Measurements from ENCODE around the gene RTN4R. TPM values are rescaled to one million over a fixed set of nuclear protein-coding genes. Genes with fewer than 3 reads are reported as not detected.
A peak's percentile ranks its signal among the peaks of the same experiment; 100 is the strongest.

Gene RTN4R
- total and polyA plus RNA-seq, 2 donors from 2014 or later: 1.2 to 2.5 TPM

DNA sequence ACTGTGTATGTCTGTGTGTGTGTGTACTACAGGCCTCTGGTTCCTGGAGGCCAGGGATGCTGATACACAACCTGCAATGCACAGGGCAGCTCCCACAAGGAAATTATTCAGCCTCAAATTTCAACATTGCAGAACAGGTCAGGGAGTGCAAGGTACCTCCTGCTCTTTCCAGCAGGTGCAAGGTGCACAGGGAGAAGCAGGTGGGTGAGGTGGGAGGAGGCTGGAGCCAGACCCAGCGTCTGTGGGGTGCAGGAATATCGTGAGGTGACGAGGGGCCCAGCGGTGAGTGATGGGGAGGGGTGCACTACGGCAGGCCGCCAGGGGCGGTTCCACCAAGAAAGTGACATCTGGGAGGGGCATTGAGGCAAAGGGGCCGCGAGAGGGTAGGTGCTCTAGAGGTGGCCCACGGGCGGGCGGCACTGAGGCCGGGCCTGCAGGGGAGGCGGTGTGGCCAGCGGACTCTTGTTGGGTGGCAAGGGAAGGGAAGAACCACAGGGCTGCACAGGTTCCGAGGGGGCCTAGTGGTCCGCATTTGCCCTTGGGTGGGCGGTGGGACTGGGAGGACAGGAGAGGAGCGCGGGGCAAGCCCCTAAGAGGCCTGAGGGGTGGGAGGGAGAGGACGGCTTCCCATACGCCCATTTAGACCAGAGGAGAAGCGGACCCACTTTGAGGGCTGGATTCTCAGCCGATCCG is 30.1 kb upstream of the RTN4R start:
- H3K9ac ChIP-seq (ENCODE audit: low read length in 3 of 3): no peak overlapping the region
- peak in 2 of 5 donors; percentile 16 to 76 for DNase-seq
- no peaks in the 10 kb centered on the region for H3K9me3 ChIP-seq (ENCODE audit: control insufficient read depth in 2 of 3, insufficient read depth in 1 of 3, low read length in 3 of 3)
- no peaks in the 10 kb centered on the region for H3K27me3 ChIP-seq (ENCODE audit: control insufficient read depth, insufficient read depth, low read length)
- intact Hi-C loops (cut with DNase I): loop anchor here (10.0 kb wide), 1 partner anchor 143 kb away; the partner anchor contains the start of gene CCDC188
- TF ChIP-seq CTCF (IDR thresholded peaks at IDR 0.05; ENCODE audit: borderline replicate concordance, extremely low read depth, insufficient read depth): no peak
- peak overlapping the region in 1 of 3 donors; percentile 37 for H3K4me3 ChIP-seq (ENCODE audit: low read length in 3 of 3)
- no peak overlapping the region for H3K27ac ChIP-seq (ENCODE audit: low read depth in 2 of 2, low read length in 2 of 2)
- no peak for FAIRE-seq
- H3K4me1 ChIP-seq (ENCODE audit: control insufficient read depth in 2 of 3, insufficient read depth in 2 of 3, low read depth in 1 of 3, low read length in 3 of 3): peaks cover 0 to 4% (median 0%) of the 10 kb centered on the region in 3 donors
- H3K36me3 ChIP-seq (ENCODE audit: control insufficient read depth in 2 of 3, insufficient read depth in 3 of 3, low read length in 3 of 3): no peaks in the 10 kb centered on the region

DNA sequence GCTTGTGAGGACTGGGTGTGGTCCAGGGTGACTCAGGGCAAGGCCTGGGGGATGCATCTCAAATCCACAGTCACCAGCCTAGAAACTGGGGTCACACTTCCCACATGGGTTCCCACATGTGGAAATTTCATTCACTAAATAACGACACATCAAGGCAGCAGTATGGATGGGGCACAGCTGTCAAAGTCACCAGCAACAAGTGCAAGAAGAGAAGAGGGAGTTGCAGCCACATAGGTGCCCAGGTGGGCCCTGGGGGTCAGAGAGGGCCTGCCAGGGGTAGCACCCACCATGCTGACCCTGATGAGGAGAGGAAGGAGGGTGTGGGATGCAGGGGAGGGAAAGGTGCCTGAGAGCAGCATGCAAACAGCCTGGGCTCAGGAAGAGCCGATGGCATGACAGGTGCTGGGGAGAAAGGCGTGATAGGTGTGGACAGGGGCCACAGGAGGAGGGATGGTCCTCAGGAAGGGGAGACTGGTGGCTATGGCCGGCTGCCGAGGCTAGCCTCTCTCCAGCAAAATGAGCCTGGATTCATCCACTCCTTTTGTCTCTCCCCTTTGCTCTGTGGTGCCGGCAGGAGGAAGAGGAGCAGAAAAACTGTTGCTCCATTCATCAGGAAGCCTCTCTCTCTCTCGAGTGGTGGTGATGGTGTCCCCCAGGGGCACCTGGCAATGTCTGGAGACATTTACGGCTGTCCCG is 29.4 kb upstream of the RTN4R start:
- no peak for FAIRE-seq
- no peaks in the 10 kb centered on the region for H3K27me3 ChIP-seq (ENCODE audit: control insufficient read depth, insufficient read depth, low read length)
- DNase-seq: no peak
- H3K27ac ChIP-seq (ENCODE audit: low read depth in 2 of 2, low read length in 2 of 2): no peak overlapping the region
- no peak overlapping the region for H3K9ac ChIP-seq (ENCODE audit: low read length in 3 of 3)
- H3K4me1 ChIP-seq (ENCODE audit: control insufficient read depth in 2 of 3, insufficient read depth in 2 of 3, low read depth in 1 of 3, low read length in 3 of 3): peaks cover 0 to 4% (median 0%) of the 10 kb centered on the region in 3 donors
- no peaks in the 10 kb centered on the region for H3K36me3 ChIP-seq (ENCODE audit: control insufficient read depth in 2 of 3, insufficient read depth in 3 of 3, low read length in 3 of 3)
- TF ChIP-seq CTCF (IDR thresholded peaks at IDR 0.05; ENCODE audit: borderline replicate concordance, extremely low read depth, insufficient read depth): no peak
- H3K4me3 ChIP-seq (ENCODE audit: low read length in 3 of 3): no peak overlapping the region
- intact Hi-C loops (cut with DNase I): loop anchor here (10.0 kb wide), 1 partner anchor 143 kb away; the partner anchor contains the start of gene CCDC188
- no peaks in the 10 kb centered on the region for H3K9me3 ChIP-seq (ENCODE audit: control insufficient read depth in 2 of 3, insufficient read depth in 1 of 3, low read length in 3 of 3)

DNA sequence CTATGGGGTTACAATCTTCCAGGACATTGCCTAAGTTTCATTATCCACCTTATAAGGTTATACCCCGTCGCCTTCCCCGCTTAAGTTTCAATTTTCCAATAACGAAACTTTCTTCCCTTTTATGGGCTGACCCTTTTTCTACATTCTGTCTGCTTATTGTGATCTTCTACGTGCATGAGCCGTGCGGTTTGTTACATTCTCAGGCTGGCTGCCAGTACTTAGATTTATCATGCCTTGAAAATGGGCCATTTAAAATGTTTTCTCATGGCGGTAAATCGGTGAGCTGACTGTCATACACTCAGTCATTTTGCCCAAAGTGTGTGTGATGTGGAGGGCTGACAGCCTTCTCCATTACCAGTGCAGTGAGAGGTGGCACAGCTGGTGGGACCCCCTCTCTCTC is 28.5 kb upstream of the RTN4R start:
- DNase-seq: no peak
- Histone ChIP-seq H3K9me3 (ENCODE audit: control insufficient read depth in 2 of 3, insufficient read depth in 1 of 3, low read length in 3 of 3) (no peaks in the 10 kb centered on the region), H3K27me3 (ENCODE audit: control insufficient read depth, insufficient read depth, low read length) (no peaks in the 10 kb centered on the region), H3K36me3 (ENCODE audit: control insufficient read depth in 2 of 3, insufficient read depth in 3 of 3, low read length in 3 of 3) (no peaks in the 10 kb centered on the region), H3K4me1 (ENCODE audit: control insufficient read depth in 2 of 3, insufficient read depth in 2 of 3, low read depth in 1 of 3, low read length in 3 of 3) (peaks cover 0 to 4% (median 0%) of the 10 kb centered on the region in 3 donors), H3K9ac (ENCODE audit: low read length in 3 of 3) (no peak overlapping the region), H3K4me3 (ENCODE audit: low read length in 3 of 3) (no peak overlapping the region), H3K27ac (ENCODE audit: low read depth in 2 of 2, low read length in 2 of 2) (no peak overlapping the region)
- TF ChIP-seq CTCF (IDR thresholded peaks at IDR 0.05; ENCODE audit: borderline replicate concordance, extremely low read depth, insufficient read depth): no peak
- intact Hi-C loops (cut with DNase I): loop anchor here (10.0 kb wide), 1 partner anchor 142 kb away; the partner anchor contains the start of gene CCDC188
- no peak for FAIRE-seq
